ENCODE results near the gene STX12.
"Not testable (repeated sequence)": the region's sequence is repeated elsewhere in the genome, so short reads cannot be mapped to it uniquely, and the experiment has no call there.

STX12 gene

GRCh38 chr1:27755286-27755685, 17.7 kb upstream of the STX12 start:
- Histone ChIP-seq H3K27me3 (ENCODE audit: control insufficient read depth, insufficient read depth, low read length) (no peaks in the 10 kb centered on the region), H3K4me3 (ENCODE audit: low read depth, low read length) (no peak overlapping the region), H3K4me1 (ENCODE audit: control insufficient read depth, insufficient read depth, low read length) (no peaks in the 10 kb centered on the region), H3K36me3 (ENCODE audit: control insufficient read depth, insufficient read depth, low read length) (peaks cover 44% of the 10 kb centered on the region), H3K9me3 (ENCODE audit: control insufficient read depth, insufficient read depth, low read depth, low read length) (no peaks in the 10 kb centered on the region), H3K27ac (ENCODE audit: low read depth, low read length) (no peak overlapping the region), H3K9ac (ENCODE audit: low read length) (no peak overlapping the region)

GRCh38 chr1:27755865-27756264, 17.2 kb upstream of the STX12 start:
- H3K9ac ChIP-seq (ENCODE audit: low read length): no peak overlapping the region
- H3K4me1 ChIP-seq (ENCODE audit: control insufficient read depth, insufficient read depth, low read length): no peaks in the 10 kb centered on the region
- peaks cover 42% of the 10 kb centered on the region for H3K36me3 ChIP-seq (ENCODE audit: control insufficient read depth, insufficient read depth, low read length)
- no peak overlapping the region for H3K27ac ChIP-seq (ENCODE audit: low read depth, low read length)
- H3K4me3 ChIP-seq (ENCODE audit: low read depth, low read length): no peak overlapping the region
- no peaks in the 10 kb centered on the region for H3K9me3 ChIP-seq (ENCODE audit: control insufficient read depth, insufficient read depth, low read depth, low read length)
- no peaks in the 10 kb centered on the region for H3K27me3 ChIP-seq (ENCODE audit: control insufficient read depth, insufficient read depth, low read length)

DNA sequence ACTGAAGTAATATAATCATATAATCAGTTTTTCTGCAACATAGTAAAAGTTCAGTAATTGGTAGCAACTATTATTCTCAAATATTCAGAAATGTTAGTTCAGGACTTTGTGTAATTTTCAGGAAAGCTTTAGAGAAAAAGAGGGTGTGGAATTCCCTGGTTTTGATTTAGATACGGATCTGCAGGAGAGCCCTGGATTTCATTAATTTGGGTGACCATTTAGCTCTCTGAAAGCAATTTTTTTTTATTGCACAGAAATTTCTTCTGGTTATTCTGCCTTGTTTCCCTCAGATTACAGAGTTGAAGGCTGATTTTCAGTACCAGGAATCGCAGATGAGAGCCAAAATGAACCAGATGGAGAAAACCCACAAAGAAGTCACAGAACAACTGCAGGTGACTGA, 13.8 kb upstream of the STX12 start:
- Histone ChIP-seq H3K4me1 (ENCODE audit: control insufficient read depth, insufficient read depth, low read length) (no peaks in the 10 kb centered on the region), H3K36me3 (ENCODE audit: control insufficient read depth, insufficient read depth, low read length) (peaks cover 41% of the 10 kb centered on the region), H3K4me3 (ENCODE audit: low read depth, low read length) (no peak overlapping the region), H3K27ac (ENCODE audit: low read depth, low read length) (no peak overlapping the region), H3K27me3 (ENCODE audit: control insufficient read depth, insufficient read depth, low read length) (no peaks in the 10 kb centered on the region), H3K9ac (ENCODE audit: low read length) (no peak overlapping the region), H3K9me3 (ENCODE audit: control insufficient read depth, insufficient read depth, low read depth, low read length) (no peaks in the 10 kb centered on the region)

DNA sequence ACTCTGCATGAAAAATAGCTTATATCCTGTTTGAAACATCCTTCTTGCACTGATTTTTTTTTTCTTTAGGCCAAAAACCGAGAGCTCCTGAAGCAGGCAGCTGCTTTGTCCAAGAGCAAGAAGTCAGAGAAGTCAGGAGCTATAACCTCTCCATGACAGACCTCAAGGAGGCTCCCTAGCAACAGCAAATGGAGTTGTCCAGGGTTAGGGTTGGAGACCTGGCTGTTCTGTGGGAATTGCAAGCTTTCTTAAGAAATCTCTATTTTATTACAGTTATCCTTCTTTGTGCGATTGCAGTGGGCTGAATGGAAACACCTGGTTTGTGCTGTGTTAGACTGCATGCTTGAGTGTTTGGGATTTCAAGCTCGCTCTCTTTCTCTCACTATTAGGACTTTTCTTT, 12.6 kb upstream of the STX12 start:
- no peaks in the 10 kb centered on the region for H3K4me1 ChIP-seq (ENCODE audit: control insufficient read depth, insufficient read depth, low read length)
- H3K36me3 ChIP-seq (ENCODE audit: control insufficient read depth, insufficient read depth, low read length): peaks cover 33% of the 10 kb centered on the region
- H3K4me3 ChIP-seq (ENCODE audit: low read depth, low read length): no peak overlapping the region
- no peak overlapping the region for H3K27ac ChIP-seq (ENCODE audit: low read depth, low read length)
- no peak overlapping the region for H3K9ac ChIP-seq (ENCODE audit: low read length)
- H3K9me3 ChIP-seq (ENCODE audit: control insufficient read depth, insufficient read depth, low read depth, low read length): no peaks in the 10 kb centered on the region
- no peaks in the 10 kb centered on the region for H3K27me3 ChIP-seq (ENCODE audit: control insufficient read depth, insufficient read depth, low read length)

GRCh38 chr1:27762033-27762432, 11.0 kb upstream of the STX12 start:
- no peak overlapping the region for H3K27ac ChIP-seq (ENCODE audit: low read depth, low read length)
- no peaks in the 10 kb centered on the region for H3K4me1 ChIP-seq (ENCODE audit: control insufficient read depth, insufficient read depth, low read length)
- no peaks in the 10 kb centered on the region for H3K9me3 ChIP-seq (ENCODE audit: control insufficient read depth, insufficient read depth, low read depth, low read length)
- peaks cover 18% of the 10 kb centered on the region for H3K36me3 ChIP-seq (ENCODE audit: control insufficient read depth, insufficient read depth, low read length)
- no peak overlapping the region for H3K4me3 ChIP-seq (ENCODE audit: low read depth, low read length)
- H3K9ac ChIP-seq (ENCODE audit: low read length): no peak overlapping the region
- no peaks in the 10 kb centered on the region for H3K27me3 ChIP-seq (ENCODE audit: control insufficient read depth, insufficient read depth, low read length)

GRCh38 chr1:27763358-27763757, 9.7 kb upstream of the STX12 start:
- Histone ChIP-seq H3K4me1 (ENCODE audit: control insufficient read depth, insufficient read depth, low read length) (no peaks in the 10 kb centered on the region), H3K27me3 (ENCODE audit: control insufficient read depth, insufficient read depth, low read length) (no peaks in the 10 kb centered on the region), H3K9ac (ENCODE audit: low read length) (no peak overlapping the region), H3K27ac (ENCODE audit: low read depth, low read length) (no peak overlapping the region), H3K9me3 (ENCODE audit: control insufficient read depth, insufficient read depth, low read depth, low read length) (no peaks in the 10 kb centered on the region), H3K4me3 (ENCODE audit: low read depth, low read length) (no peak overlapping the region), H3K36me3 (ENCODE audit: control insufficient read depth, insufficient read depth, low read length) (peaks cover 18% of the 10 kb centered on the region)

- no peak overlapping the region for H3K9ac ChIP-seq (ENCODE audit: low read length)
- no peak overlapping the region for H3K27ac ChIP-seq (ENCODE audit: low read depth, low read length)
- H3K36me3 ChIP-seq (ENCODE audit: control insufficient read depth, insufficient read depth, low read length): no peaks in the 10 kb centered on the region
- H3K4me3 ChIP-seq (ENCODE audit: low read depth, low read length): no peak overlapping the region
- peaks cover 6% of the 10 kb centered on the region for H3K4me1 ChIP-seq (ENCODE audit: control insufficient read depth, insufficient read depth, low read length)
- no peaks in the 10 kb centered on the region for H3K9me3 ChIP-seq (ENCODE audit: control insufficient read depth, insufficient read depth, low read depth, low read length)
- H3K27me3 ChIP-seq (ENCODE audit: control insufficient read depth, insufficient read depth, low read length): no peaks in the 10 kb centered on the region
Observed at GRCh38 chr1:27770293-27770830, 2.7 kb upstream of the STX12 start.

GRCh38 chr1:27772036-27772931, 735 bp upstream of the STX12 start:
- Histone ChIP-seq H3K9ac (ENCODE audit: low read length) (peak overlapping the region; percentile 49), H3K27ac (ENCODE audit: low read depth, low read length) (no peak overlapping the region)

DNA sequence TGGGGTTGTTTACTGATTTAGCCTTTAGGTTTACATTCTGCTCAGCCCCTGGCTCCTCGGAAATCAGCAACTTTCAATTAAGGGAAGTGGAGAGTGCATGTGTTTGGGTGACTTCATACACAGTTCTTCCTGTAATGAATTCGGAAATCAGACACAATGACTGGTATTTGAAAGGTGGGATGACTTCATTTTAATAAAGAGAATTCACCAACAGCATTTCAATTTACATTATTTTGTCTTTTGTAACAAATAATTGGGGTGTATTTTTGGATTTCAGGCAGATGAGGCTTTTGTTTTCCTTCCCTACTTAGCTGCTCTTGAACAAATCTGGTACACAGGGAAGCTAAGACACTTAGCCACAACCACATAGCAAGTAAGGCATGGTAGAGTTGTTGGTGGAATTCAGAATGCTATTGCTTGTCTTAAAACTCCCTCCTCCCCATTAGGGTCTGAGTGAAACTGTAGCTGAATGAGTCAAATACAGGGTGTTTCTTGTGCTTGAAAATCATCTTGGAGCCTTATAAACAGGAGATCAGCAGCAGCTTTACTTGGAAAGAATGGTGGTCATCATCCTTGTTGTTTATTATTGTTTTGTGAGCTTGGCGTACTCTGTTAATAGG, 917 bp downstream of the STX12 start:
- Histone ChIP-seq H3K9me3 (ENCODE audit: control insufficient read depth, insufficient read depth, low read depth, low read length) (no peaks in the 10 kb centered on the region), H3K27me3 (ENCODE audit: control insufficient read depth, insufficient read depth, low read length) (no peaks in the 10 kb centered on the region), H3K36me3 (ENCODE audit: control insufficient read depth, insufficient read depth, low read length) (no peaks in the 10 kb centered on the region), H3K4me3 (ENCODE audit: low read depth, low read length) (peak overlapping the region; percentile 89), H3K4me1 (ENCODE audit: control insufficient read depth, insufficient read depth, low read length) (peaks cover 6% of the 10 kb centered on the region), H3K27ac (ENCODE audit: low read depth, low read length) (no peak overlapping the region), H3K9ac (ENCODE audit: low read length) (peak overlapping the region; percentile 80)

More at GRCh38 chr1:27772036-27772931, 735 bp upstream of the STX12 start:
- Histone ChIP-seq H3K36me3 (ENCODE audit: control insufficient read depth, insufficient read depth, low read length) (no peaks in the 10 kb centered on the region), H3K4me1 (ENCODE audit: control insufficient read depth, insufficient read depth, low read length) (peaks cover 6% of the 10 kb centered on the region), H3K4me3 (ENCODE audit: low read depth, low read length) (peak overlapping the region; percentile 89), H3K9me3 (ENCODE audit: control insufficient read depth, insufficient read depth, low read depth, low read length) (no peaks in the 10 kb centered on the region), H3K27me3 (ENCODE audit: control insufficient read depth, insufficient read depth, low read length) (no peaks in the 10 kb centered on the region)

DNA sequence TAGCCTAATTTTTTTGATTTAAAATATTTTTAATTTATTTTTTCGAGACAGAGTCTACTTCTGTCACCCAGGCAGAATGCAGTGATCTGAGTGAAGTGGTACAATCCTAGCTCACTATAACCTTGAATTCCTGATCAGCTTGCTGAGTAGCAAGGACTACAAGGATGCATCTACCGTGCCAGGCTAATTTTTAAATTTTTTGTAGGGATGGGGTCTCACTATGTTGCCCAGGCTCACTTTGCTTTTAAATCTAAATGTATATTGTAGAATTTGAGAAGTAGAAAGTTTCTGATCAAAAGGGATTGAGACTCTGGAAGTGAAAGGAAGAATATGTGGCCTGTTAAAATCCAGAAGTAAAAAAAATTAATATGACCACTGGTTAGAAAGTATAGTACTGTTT, 1.6 kb downstream of the STX12 start:
- H3K4me3 ChIP-seq (ENCODE audit: low read depth, low read length): no peak overlapping the region
- H3K4me1 ChIP-seq (ENCODE audit: control insufficient read depth, insufficient read depth, low read length): peaks cover 6% of the 10 kb centered on the region
- no peaks in the 10 kb centered on the region for H3K9me3 ChIP-seq (ENCODE audit: control insufficient read depth, insufficient read depth, low read depth, low read length)
- no peaks in the 10 kb centered on the region for H3K27me3 ChIP-seq (ENCODE audit: control insufficient read depth, insufficient read depth, low read length)
- no peak overlapping the region for H3K9ac ChIP-seq (ENCODE audit: low read length)
- H3K36me3 ChIP-seq (ENCODE audit: control insufficient read depth, insufficient read depth, low read length): no peaks in the 10 kb centered on the region
- no peak overlapping the region for H3K27ac ChIP-seq (ENCODE audit: low read depth, low read length)

GRCh38 chr1:27775336-27775735, 2.3 kb downstream of the STX12 start:
- H3K9me3 ChIP-seq (ENCODE audit: control insufficient read depth, insufficient read depth, low read depth, low read length); H3K27ac ChIP-seq (ENCODE audit: low read depth, low read length); H3K4me3 ChIP-seq (ENCODE audit: low read depth, low read length); H3K36me3 ChIP-seq (ENCODE audit: control insufficient read depth, insufficient read depth, low read length); H3K4me1 ChIP-seq (ENCODE audit: control insufficient read depth, insufficient read depth, low read length); H3K27me3 ChIP-seq (ENCODE audit: control insufficient read depth, insufficient read depth, low read length); H3K9ac ChIP-seq (ENCODE audit: low read length): not testable (repeated sequence)
